Gastroesophageal sphincter (tissue), 4 donors: ENCODE measurements around the gene ARL4D. TPM values are rescaled to one million over a fixed set of nuclear protein-coding genes. Genes with fewer than 3 reads are reported as not detected.
"Not testable (repeated sequence)": the region's sequence is repeated elsewhere in the genome, so short reads cannot be mapped to it uniquely, and the experiment has no call there.

Experiments used
- ATAC-seq: fragments of 150-250 bp; one replicate; pipeline ENCODE4 v1.9.1; 2016; ENCODE audit warnings: mild to moderate bottlenecking, moderate library complexity
- H3K27ac ChIP-seq, 4 donors: fragments of 200-600 bp; sonication (generic) in 3 of 4; 1 replicate in 3 of 4; 2 replicates in 1 of 4; pipeline ENCODE4 v1.5.1; 2016 to 2019
- H3K27me3 ChIP-seq: fragments of 200-600 bp; sonication (generic); one replicate; pipeline ENCODE4 v1.5.1; 2019
- H3K36me3 ChIP-seq, 2 donors: fragments of 200-600 bp; sonication (generic); one replicate each; pipeline ENCODE4 v1.5.1; 2019; ENCODE audit warnings: control low read depth in 1 of 2
- H3K4me1 ChIP-seq, 3 donors: fragments of 200-600 bp; sonication (generic); 1 replicate in 2 of 3; 2 replicates in 1 of 3; pipeline ENCODE4 v1.5.1; 2016 to 2019; ENCODE audit warnings: control low read depth in 2 of 3
- H3K4me3 ChIP-seq, 2 donors: fragments of 200-600 bp; sonication (generic); one replicate each; pipeline ENCODE4 v1.5.1; 2019; ENCODE audit warnings: mild to moderate bottlenecking in 1 of 2, moderate library complexity in 1 of 2
- H3K9me3 ChIP-seq, 3 donors: fragments of 200-600 bp; sonication (generic); one replicate each; pipeline ENCODE4 v1.5.1; 2017 to 2019; ENCODE audit warnings: control low read depth in 2 of 3
- CTCF ChIP-seq, 4 experiments: fragments of 200-600 bp in 2 of 4; fragments of 450-650 bp in 2 of 4; sonication (generic) in 1 of 4; IDR thresholded peaks; one replicate each; pipeline ENCODE4 v1.5.1; 2017 to 2019; ENCODE audit warnings: antibody characterized with exemption in 4 of 4, mild to moderate bottlenecking in 2 of 4, moderate library complexity in 2 of 4
- EP300 ChIP-seq: sonication (generic); formaldehyde crosslinking; IDR thresholded peaks from one replicate; pipeline ENCODE4 v1.6.1; 2017; ENCODE audit warnings: antibody characterized with exemption, mild to moderate bottlenecking
- POLR2A ChIP-seq, 2 donors: fragments of 450-650 bp; IDR thresholded peaks; one replicate each; pipeline ENCODE4 v1.6.1; 2017; ENCODE audit warnings: antibody characterized with exemption in 2 of 2, mild to moderate bottlenecking in 2 of 2, moderate library complexity in 1 of 2
- POLR2AphosphoS5 ChIP-seq: sonication (generic); formaldehyde crosslinking; IDR thresholded peaks from one replicate; pipeline ENCODE4 v1.6.1; 2017; ENCODE audit warnings: antibody characterized with exemption
- WGBS, 2 donors: methylation state at CpG; one replicate each; pipeline ENCODE4 v1.1.5; 2018; ENCODE audit warnings: low coverage in 1 of 2; 5-methylcytosine and 5-hydroxymethylcytosine counted together
- total RNA-seq, 4 donors: library from RNA; depleted of rRNA; stranded (reverse); fragments of >200 nt; gene quantifications; one replicate each; pipeline ENCODE4 v1.1.0, GENCODE V29; 2016

Gene ARL4D
- total RNA-seq, 4 donors from 2014 or later: 18.2 to 35.8 (median 20.2) TPM

GRCh38 chr17:43418441-43419374 is 19.9 kb downstream of the ARL4D start:
- TF ChIP-seq EP300 (no peak), POLR2AphosphoS5 (peak; percentile 63), CTCF (IDR thresholded peaks at IDR 0.05) (peak in 2 of 4 experiments; percentile 13 to 14), POLR2A (IDR thresholded peaks at IDR 0.05) (peak in 1 of 2 donors; percentile 30)
- Histone ChIP-seq H3K27ac (peak overlapping the region; percentile 84 to 91 (median 88)), H3K36me3 (no peaks in the 10 kb centered on the region), H3K4me1 (peaks cover 14 to 35% (median 24%) of the 10 kb centered on the region in 3 donors), H3K4me3 (no peak overlapping the region), H3K27me3 (no peaks in the 10 kb centered on the region), H3K9me3 (no peaks in the 10 kb centered on the region)
- peak; percentile 73 for ATAC-seq
- WGBS, 2 donors: 55 to 74% methylated on average over 6 to 9 of the region's 18 CpGs

- H3K4me3 ChIP-seq, H3K36me3 ChIP-seq, ATAC-seq, H3K27me3 ChIP-seq, H3K9me3 ChIP-seq: not testable (repeated sequence)
- peaks cover 14 to 35% (median 24%) of the 10 kb centered on the region in 3 donors for H3K4me1 ChIP-seq
- WGBS, 2 donors: 90 to 92% methylated on average over 10 to 11 of the region's 17 CpGs
- peak overlapping the region; percentile 84 to 91 (median 88) for H3K27ac ChIP-seq
Measured at GRCh38 chr17:43419375-43419882, 20.6 kb downstream of the ARL4D start.

- no peak for ATAC-seq
- peaks cover 0 to 7% (median 4%) of the 10 kb centered on the region in 3 donors for H3K4me1 ChIP-seq
- 87 to 91% methylated on average over 5 to 6 of the region's 6 CpGs for WGBS, 2 donors
- H3K27ac ChIP-seq: no peak overlapping the region
- no peaks in the 10 kb centered on the region for H3K9me3 ChIP-seq
- H3K4me3 ChIP-seq: no peak overlapping the region
- TF ChIP-seq CTCF (IDR thresholded peaks at IDR 0.05): no peak
- TF ChIP-seq POLR2A (IDR thresholded peaks at IDR 0.05): no peak
- no peaks in the 10 kb centered on the region for H3K27me3 ChIP-seq
- no peaks in the 10 kb centered on the region for H3K36me3 ChIP-seq
Measured at GRCh38 chr17:43423777-43424455, 25.1 kb downstream of the ARL4D start.

- ATAC-seq: no peak
- WGBS, 2 donors: 94 to 100% methylated on average over 4 to 5 of the region's 9 CpGs
- H3K4me3 ChIP-seq: no peak overlapping the region
- H3K27ac ChIP-seq: no peak overlapping the region
- H3K9me3 ChIP-seq: no peaks in the 10 kb centered on the region
- peaks cover 0 to 17% (median 0%) of the 10 kb centered on the region in 3 donors for H3K4me1 ChIP-seq
- no peak for TF ChIP-seq POLR2AphosphoS5
- TF ChIP-seq EP300: no peak
- no peak for TF ChIP-seq CTCF (IDR thresholded peaks at IDR 0.05)
- no peak for TF ChIP-seq POLR2A (IDR thresholded peaks at IDR 0.05)
- no peaks in the 10 kb centered on the region for H3K27me3 ChIP-seq
- no peaks in the 10 kb centered on the region for H3K36me3 ChIP-seq
Measured at GRCh38 chr17:43427362-43428043, 28.7 kb downstream of the ARL4D start.

- H3K9me3 ChIP-seq: no peaks in the 10 kb centered on the region
- no peaks in the 10 kb centered on the region for H3K27me3 ChIP-seq
- ATAC-seq: no peak
- H3K4me1 ChIP-seq: peaks cover 0 to 19% (median 0%) of the 10 kb centered on the region in 3 donors
- H3K27ac ChIP-seq: no peak overlapping the region
- peak in 2 of 4 experiments; percentile 19 to 38 for TF ChIP-seq CTCF (IDR thresholded peaks at IDR 0.05)
- no peak for TF ChIP-seq EP300
- no peaks in the 10 kb centered on the region for H3K36me3 ChIP-seq
- WGBS, 2 donors: 56 to 61% methylated on average over 3 to 5 of the region's 5 CpGs
- no peak overlapping the region for H3K4me3 ChIP-seq
Measured at GRCh38 chr17:43428524-43428923, 29.7 kb downstream of the ARL4D start.
